GM06990 (cell line): ENCODE data around the gene INPP5A.

Source experiments
- DNase-seq: peaks from one replicate; pipeline ENCODE4 v3.0.0-alpha.2; 2011; ENCODE audit not compliant: insufficient read length; ENCODE audit errors: extremely low read depth
- H3K27me3 ChIP-seq: replicated peaks from 2 replicates; pipeline ENCODE4 v1.6.0; 2011; ENCODE audit warnings: low read length; ENCODE audit not compliant: control insufficient read depth, insufficient read depth
- H3K36me3 ChIP-seq: 2 replicates; pipeline ENCODE4 v1.5.1; 2011; ENCODE audit warnings: low read length; ENCODE audit not compliant: control insufficient read depth, insufficient read depth
- H3K4me3 ChIP-seq: replicated peaks from 2 replicates; pipeline ENCODE4 v1.5.1; 2011; ENCODE audit warnings: low read depth, mild to moderate bottlenecking, control low read depth, low read length
- TF ChIP-seq, protein P1 (sequence below): IDR thresholded peaks from 2 replicates; pipeline ENCODE4 v1.5.1; 2011; ENCODE audit warnings: low read length, control low read depth, mild to moderate bottlenecking, inconsistent platforms; ENCODE audit not compliant: insufficient read depth, poor library complexity, severe bottlenecking

Gene INPP5A

DNA sequence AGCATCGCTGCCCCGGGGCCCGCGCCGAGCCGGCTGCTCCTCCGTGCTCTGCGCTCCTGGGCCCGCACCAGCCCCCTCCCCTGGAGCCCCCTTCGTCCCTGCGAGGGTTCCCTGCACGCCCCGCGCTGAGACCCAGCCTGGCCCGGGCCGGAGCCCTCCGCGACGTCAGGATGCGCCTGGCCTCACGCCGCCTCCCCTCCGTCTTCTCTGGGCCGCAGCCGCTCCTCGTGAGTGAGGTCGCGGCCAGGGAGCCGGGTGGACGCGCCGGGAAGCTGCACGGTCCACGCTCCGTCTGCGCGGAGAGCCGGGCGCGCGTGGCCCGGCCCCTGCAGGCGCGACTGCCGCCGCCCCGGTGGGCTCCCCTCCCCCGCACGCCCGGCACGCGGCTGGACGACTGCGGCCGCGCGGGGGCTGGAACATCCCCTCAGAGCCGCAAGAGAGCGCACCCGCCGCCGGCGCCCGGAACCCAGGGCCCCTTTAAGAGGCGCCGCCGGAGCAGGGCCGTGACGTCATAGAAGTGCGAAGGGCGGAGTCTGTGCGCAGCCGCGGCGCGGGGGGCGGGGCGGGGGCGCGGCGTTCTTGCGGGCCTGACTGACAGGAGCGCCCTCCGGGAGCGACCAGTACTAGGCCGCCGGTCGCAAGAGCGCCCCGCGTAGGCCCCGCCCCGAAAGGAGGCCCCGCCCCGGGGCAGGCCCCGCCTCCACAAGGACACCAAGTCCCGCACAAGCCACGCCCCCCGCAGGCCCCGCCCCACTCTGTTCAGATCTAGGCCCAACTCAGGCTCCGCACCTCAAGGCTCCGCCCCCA is 507 bp upstream of the INPP5A start:
- no peaks in the 10 kb centered on the region for H3K27me3 ChIP-seq
- no peaks in the 10 kb centered on the region for H3K36me3 ChIP-seq
- TF ChIP-seq, protein P1, sequence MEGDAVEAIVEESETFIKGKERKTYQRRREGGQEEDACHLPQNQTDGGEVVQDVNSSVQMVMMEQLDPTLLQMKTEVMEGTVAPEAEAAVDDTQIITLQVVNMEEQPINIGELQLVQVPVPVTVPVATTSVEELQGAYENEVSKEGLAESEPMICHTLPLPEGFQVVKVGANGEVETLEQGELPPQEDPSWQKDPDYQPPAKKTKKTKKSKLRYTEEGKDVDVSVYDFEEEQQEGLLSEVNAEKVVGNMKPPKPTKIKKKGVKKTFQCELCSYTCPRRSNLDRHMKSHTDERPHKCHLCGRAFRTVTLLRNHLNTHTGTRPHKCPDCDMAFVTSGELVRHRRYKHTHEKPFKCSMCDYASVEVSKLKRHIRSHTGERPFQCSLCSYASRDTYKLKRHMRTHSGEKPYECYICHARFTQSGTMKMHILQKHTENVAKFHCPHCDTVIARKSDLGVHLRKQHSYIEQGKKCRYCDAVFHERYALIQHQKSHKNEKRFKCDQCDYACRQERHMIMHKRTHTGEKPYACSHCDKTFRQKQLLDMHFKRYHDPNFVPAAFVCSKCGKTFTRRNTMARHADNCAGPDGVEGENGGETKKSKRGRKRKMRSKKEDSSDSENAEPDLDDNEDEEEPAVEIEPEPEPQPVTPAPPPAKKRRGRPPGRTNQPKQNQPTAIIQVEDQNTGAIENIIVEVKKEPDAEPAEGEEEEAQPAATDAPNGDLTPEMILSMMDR, result peak; percentile 18
- peak; percentile 99 for DNase-seq
- peak overlapping the region; percentile 70 for H3K4me3 ChIP-seq

DNA sequence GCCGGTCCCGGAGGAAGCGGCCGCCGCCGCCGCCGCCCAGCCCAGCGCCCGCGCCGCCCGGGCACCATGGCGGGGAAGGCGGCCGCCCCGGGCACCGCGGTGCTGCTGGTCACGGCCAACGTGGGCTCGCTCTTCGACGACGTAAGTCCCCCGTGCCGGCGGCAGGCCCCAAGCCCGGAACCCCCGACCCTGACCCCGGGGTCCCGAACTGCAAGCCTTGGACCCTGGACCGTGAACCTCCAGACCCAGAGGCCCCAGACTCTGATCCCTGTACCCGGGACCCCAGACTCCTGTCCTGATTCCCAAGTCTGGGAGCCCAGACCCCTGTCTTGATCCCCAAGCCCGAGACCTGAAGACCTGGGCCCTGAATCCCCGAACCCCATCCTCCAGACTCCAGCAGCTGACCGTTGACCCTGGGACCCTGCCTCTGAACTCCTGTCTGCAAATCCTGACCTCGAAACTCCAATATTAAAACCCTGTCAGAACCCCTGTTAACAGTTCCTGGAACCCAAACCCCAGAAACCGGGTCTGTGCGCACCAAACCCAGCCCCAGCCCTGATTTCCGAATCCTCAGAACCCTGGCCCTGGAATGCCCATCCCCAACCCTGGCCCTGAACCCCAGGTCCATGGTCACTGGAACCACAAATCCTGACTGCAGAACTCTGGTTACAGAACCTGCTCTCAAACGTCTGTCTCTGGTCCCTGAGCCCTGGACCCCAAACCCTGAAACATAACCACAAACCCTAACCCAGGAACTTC is 623 bp downstream of the INPP5A start:
- Histone ChIP-seq H3K36me3 (no peaks in the 10 kb centered on the region), H3K27me3 (no peaks in the 10 kb centered on the region), H3K4me3 (peak overlapping the region; percentile 77)
- TF ChIP-seq, protein P1, result no peak
- DNase-seq, result no peak

DNA sequence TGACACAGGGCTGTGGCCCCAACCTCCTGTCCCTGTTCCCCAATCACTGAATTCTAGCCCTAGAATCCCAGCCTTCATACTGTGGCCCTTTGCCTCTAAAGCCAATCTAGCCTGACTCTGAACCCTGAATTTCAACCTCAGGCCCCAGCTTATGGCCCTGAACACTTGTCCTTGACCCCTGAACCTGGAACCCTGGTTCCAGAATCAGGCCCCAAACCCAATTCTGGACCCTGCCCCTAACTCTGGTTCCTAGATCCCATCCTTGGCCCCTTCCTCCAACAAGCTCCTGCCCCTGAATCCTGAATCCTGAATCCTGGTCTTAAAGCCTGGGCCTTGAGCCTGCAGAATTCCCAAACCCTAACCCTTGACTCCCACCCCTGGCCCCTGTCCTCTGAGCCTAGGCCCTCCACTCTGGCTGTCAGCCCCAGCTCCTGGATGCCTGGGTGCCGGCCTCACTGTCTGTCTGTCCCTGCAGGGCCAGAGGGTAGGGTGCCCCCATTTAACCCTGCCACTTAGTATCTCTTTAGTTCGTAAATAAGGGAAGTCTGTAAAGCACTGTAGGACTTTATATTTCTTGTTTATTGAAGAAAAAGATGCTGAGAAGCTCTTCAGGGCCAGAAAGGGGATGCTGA is 1.3 kb downstream of the INPP5A start:
- Histone ChIP-seq H3K4me3 (peak overlapping the region; percentile 77), H3K27me3 (no peaks in the 10 kb centered on the region)
- no peak for DNase-seq

DNA sequence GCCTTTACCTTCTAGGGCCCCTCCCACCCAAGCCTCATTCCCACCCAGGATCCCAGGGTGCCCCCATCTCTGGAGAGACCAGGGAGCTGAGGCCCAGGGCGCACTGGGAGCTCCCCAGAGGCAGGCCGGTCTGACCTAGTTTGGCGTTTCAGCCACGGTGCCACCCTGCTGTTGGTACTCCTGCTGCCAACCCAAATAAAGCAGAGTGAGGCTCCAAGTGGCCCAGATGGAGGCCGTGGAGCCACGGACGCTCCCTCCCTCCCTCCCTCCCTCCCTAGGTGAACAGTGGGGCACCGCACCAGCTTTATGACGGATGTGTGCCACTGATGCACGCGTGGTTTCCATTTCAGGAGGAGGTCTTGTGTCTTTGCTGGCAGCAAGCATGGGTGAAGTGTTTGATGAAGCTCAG is 1.8 kb downstream of the INPP5A start:
- no peak for DNase-seq
- no peaks in the 10 kb centered on the region for H3K36me3 ChIP-seq
- H3K4me3 ChIP-seq, result peak overlapping the region; percentile 77
- TF ChIP-seq, protein P1, result no peak
- H3K27me3 ChIP-seq, result no peaks in the 10 kb centered on the region

More for the DNA sequence above, 1.3 kb downstream of the INPP5A start:
- TF ChIP-seq, protein P1, result no peak
- H3K36me3 ChIP-seq, result no peaks in the 10 kb centered on the region

DNA sequence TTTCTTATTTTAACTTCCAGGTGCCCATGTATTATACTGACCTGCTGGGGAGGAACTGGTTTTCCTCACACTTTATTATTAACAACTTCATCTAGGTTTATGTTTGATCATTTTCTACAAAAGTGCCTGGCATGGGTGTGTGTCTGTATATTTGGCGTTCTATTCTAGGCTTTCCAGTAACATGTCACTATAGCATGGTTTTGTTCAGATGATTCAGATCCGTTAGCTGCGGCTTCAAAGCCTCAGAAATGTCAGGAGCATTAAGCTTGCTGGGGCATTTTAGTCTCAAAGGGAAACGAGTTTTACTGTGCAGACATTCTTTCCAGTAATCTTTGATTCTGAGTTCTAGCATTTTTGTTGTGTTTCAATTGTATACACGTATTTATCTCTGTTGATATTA is 2.3 kb downstream of the INPP5A start:
- no peaks in the 10 kb centered on the region for H3K36me3 ChIP-seq
- no peak for DNase-seq

More for the DNA sequence above, 2.3 kb downstream of the INPP5A start:
- Histone ChIP-seq H3K27me3 (no peaks in the 10 kb centered on the region), H3K4me3 (peak overlapping the region; percentile 77)
- TF ChIP-seq, protein P1, result no peak
